Stimulated activated naive CD8-positive, alpha-beta T cell treated with anti-CD3 and anti-CD28 coated beads, Interleukin-15, amount 100 ng/mL, for 72 hours (primary cell): Measurements from ENCODE around the gene HECA.
"Not testable (repeated sequence)": the region's sequence is repeated elsewhere in the genome, so short reads cannot be mapped to it uniquely, and the experiment has no call there.

ENCODE experiments used
- ATAC-seq: fragments of 150-1000 bp; cut with Tn5 transposase; 2 replicates; pipeline ENCODE4 v1.10.0; 2021; ENCODE audit warnings: mild to moderate bottlenecking, moderate library complexity
- DNase-seq, 2 donors: peaks; one replicate each; pipeline ENCODE4 v3.0.0; 2021 to 2022
- H3K27ac Mint-ChIP-seq, 2 donors: one replicate each; pipeline ENCODE4 v1.8.0; 2022; ENCODE audit warnings: mild to moderate bottlenecking in 2 of 2, mixed read lengths in 2 of 2, moderate library complexity in 2 of 2
- H3K27me3 Mint-ChIP-seq: one replicate; pipeline ENCODE4 v1.8.0; 2022; ENCODE audit warnings: mixed read lengths
- H3K4me1 Mint-ChIP-seq: one replicate; pipeline ENCODE4 v1.8.0; 2022; ENCODE audit warnings: mild to moderate bottlenecking, mixed read lengths
- H3K4me3 Mint-ChIP-seq, 2 donors: one replicate each; pipeline ENCODE4 v1.8.0; 2022; ENCODE audit warnings: mild to moderate bottlenecking in 2 of 2, mixed read lengths in 2 of 2, moderate library complexity in 1 of 2
- H3K9me3 Mint-ChIP-seq, 2 donors: one replicate each; pipeline ENCODE4 v1.8.0; 2022; ENCODE audit warnings: mixed read lengths in 2 of 2

The HECA gene

GRCh38 chr6:139134817-139135577 lies at the start of gene HECA:
TSS of gene HECA (plus strand) at chr6:139135080. CDS start at chr6:139135397, 317 bp downstream.
- H3K4me3 Mint-ChIP-seq = peak within 1 kb of the TSS; percentile 85 to 99
- H3K27me3 Mint-ChIP-seq = no peaks in the 10 kb centered on the region
- peaks cover 0 to 4% of the 10 kb centered on the region in 2 donors for H3K9me3 Mint-ChIP-seq
- peaks cover 76% of the 10 kb centered on the region for H3K4me1 Mint-ChIP-seq
- ATAC-seq (peak; percentile 85), DNase-seq (peak; percentile 98)
- peak within 1 kb of the TSS; percentile 98 for H3K27ac Mint-ChIP-seq

DNA sequence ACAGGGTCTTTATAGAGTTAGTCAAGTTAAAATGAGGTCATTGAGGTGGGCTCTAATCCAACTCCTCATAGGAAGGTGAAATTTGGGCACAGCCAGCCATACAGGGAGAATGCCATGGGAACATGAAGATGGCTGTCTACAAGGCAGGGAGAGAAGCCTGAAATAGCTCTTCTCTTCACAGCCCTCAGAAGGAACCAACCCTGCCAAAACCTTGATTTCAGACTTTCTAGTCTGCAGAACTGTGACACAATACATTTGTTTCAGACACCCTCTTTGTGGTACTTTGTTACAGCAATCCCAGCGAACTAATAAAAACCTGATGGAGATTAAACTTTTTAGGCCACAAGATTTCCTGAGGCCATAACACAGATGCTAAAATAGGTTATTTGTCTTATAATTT lies 43.1 kb upstream of the HECA start:
- DNase-seq = no peak
- H3K9me3 Mint-ChIP-seq = peaks cover 9 to 28% of the 10 kb centered on the region in 2 donors
- no peak overlapping the region for H3K4me3 Mint-ChIP-seq
- ATAC-seq = no peak
- H3K4me1 Mint-ChIP-seq = peaks cover 11% of the 10 kb centered on the region
- H3K27me3 Mint-ChIP-seq = no peaks in the 10 kb centered on the region
- no peak overlapping the region for H3K27ac Mint-ChIP-seq

DNA sequence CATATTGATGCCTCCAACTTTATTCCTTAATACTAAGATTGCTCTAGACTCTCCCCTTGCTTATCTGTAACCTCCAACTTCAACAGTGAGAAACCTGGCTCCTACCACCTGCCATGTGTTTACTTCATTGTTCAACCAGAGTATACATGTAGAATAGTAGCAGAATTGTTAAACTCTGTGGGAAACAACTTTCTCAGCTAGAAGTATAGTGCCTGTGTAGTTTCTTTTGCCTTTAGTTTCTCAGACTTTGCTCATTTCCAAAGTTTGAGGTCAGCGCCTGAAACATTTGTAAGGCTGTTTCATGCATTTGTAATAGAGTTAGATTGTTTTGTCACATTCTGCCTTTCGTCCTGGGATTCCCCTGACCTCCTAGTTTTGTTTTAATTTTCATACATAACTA lies 34.9 kb upstream of the HECA start:
- peak; percentile 96 for ATAC-seq
- Mint-ChIP-seq H3K27ac (peak overlapping the region in 1 of 2 donors; percentile 85), H3K4me3 (peak overlapping the region in 1 of 2 donors; percentile 63), H3K4me1 (peaks cover 32% of the 10 kb centered on the region), H3K27me3 (no peaks in the 10 kb centered on the region), H3K9me3 (no peaks in the 10 kb centered on the region)
- DNase-seq = peak in 1 of 2 donors; percentile 36

GRCh38 chr6:139107051-139107450 lies 27.8 kb upstream of the HECA start:
- DNase-seq (no peak), ATAC-seq (no peak)
- H3K4me1 Mint-ChIP-seq = peaks cover 42% of the 10 kb centered on the region
- no peak overlapping the region for H3K4me3 Mint-ChIP-seq
- H3K9me3 Mint-ChIP-seq = peaks cover 0 to 6% of the 10 kb centered on the region in 2 donors
- H3K27ac Mint-ChIP-seq = no peak overlapping the region
- H3K27me3 Mint-ChIP-seq = no peaks in the 10 kb centered on the region

GRCh38 chr6:139108378-139108777 lies 26.5 kb upstream of the HECA start:
- H3K9me3 Mint-ChIP-seq = peaks cover 0 to 6% of the 10 kb centered on the region in 2 donors
- ATAC-seq (no peak), DNase-seq (no peak)
- H3K27me3 Mint-ChIP-seq = no peaks in the 10 kb centered on the region
- no peak overlapping the region for H3K4me3 Mint-ChIP-seq
- H3K4me1 Mint-ChIP-seq = peaks cover 50% of the 10 kb centered on the region
- no peak overlapping the region for H3K27ac Mint-ChIP-seq

- Mint-ChIP-seq H3K4me3 (no peak overlapping the region), H3K4me1 (peaks cover 53% of the 10 kb centered on the region), H3K27me3 (no peaks in the 10 kb centered on the region), H3K9me3 (peaks cover 0 to 6% of the 10 kb centered on the region in 2 donors), H3K27ac (peak overlapping the region in 1 of 2 donors; percentile 34)
- no peak for ATAC-seq
- peak in 1 of 2 donors; percentile 51 for DNase-seq
Measured at GRCh38 chr6:139109558-139109957, 25.3 kb upstream of the HECA start.

- ATAC-seq (no peak), DNase-seq (no peak)
- Mint-ChIP-seq H3K27ac (no peak overlapping the region), H3K4me3 (no peak overlapping the region), H3K9me3 (peaks cover 0 to 6% of the 10 kb centered on the region in 2 donors), H3K27me3 (no peaks in the 10 kb centered on the region), H3K4me1 (peaks cover 79% of the 10 kb centered on the region)
Measured at GRCh38 chr6:139112146-139112545, 22.7 kb upstream of the HECA start.

DNA sequence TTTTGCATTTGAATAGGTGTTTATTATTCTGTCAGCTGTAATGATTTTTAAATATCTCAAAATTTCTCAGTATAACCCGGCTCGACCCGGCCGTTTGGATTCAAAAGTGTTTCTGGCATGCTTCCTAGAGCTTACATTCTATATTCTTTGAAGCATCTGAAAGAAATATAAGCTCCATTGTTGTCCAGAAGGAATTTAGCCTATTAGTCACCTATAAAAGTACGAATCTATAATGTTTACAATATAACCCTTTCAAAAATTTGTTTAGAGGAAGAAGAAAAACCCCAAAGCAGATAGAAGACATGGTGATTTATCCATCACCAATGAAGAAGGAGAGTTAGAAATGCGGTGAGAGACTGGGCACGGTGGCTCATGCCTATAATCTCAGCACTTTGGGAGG lies 22.3 kb upstream of the HECA start:
- ATAC-seq (no peak), DNase-seq (no peak)
- peaks cover 3 to 6% of the 10 kb centered on the region in 2 donors for H3K9me3 Mint-ChIP-seq
- H3K27me3 Mint-ChIP-seq = no peaks in the 10 kb centered on the region
- peak overlapping the region; percentile 89 to 91 for H3K27ac Mint-ChIP-seq
- peak overlapping the region; percentile 73 for H3K4me3 Mint-ChIP-seq
- H3K4me1 Mint-ChIP-seq = peaks cover 81% of the 10 kb centered on the region

GRCh38 chr6:139114746-139115145 lies 20.1 kb upstream of the HECA start:
- DNase-seq = no peak
- no peak overlapping the region for H3K4me3 Mint-ChIP-seq
- no peak overlapping the region for H3K27ac Mint-ChIP-seq

DNA sequence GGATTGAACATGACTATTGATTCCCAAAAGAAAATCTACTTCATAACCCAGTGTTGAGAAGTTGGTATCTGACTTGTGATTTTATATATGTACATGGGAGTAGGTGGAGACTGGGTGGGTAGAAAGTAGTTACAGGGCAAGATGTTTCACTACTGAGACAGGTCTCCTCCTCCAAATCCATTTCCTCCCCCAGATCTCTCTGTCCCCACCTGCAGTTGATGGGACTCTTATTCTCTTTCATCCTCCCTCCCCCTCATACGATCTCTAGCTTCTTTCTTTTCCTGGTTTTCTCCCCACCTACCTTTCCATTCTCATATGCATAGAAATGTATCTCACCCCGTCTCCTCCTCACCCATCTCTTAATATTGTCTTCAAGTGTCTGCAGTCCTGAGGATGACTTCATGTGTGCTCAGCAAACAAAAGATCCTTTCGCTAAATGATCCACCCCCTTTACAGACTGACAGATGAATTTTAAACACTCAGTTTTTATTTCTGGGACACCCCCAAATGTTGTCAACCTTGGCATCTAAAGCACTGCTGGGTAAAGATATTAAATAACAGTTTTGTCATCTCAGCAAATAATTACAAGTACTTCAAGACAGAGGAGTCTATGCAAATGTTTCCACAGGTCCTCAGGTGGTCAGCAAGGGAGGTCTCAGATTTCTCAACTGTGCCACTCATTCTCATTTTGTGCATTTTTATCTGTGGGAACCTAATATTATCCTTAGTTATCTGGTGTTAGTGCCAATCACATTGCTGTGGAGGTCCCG lies 18.7 kb upstream of the HECA start:
- DNase-seq (no peak), ATAC-seq (peak; percentile 67)
- H3K9me3 Mint-ChIP-seq = peaks cover 12 to 20% of the 10 kb centered on the region in 2 donors
- peak overlapping the region; percentile 22 to 29 for H3K27ac Mint-ChIP-seq
- peak overlapping the region; percentile 68 to 72 for H3K4me3 Mint-ChIP-seq
- H3K27me3 Mint-ChIP-seq = no peaks in the 10 kb centered on the region
- peaks cover 66% of the 10 kb centered on the region for H3K4me1 Mint-ChIP-seq

More at GRCh38 chr6:139114746-139115145, 20.1 kb upstream of the HECA start:
- H3K9me3 Mint-ChIP-seq = peaks cover 4 to 12% of the 10 kb centered on the region in 2 donors
- peaks cover 78% of the 10 kb centered on the region for H3K4me1 Mint-ChIP-seq
- no peak for ATAC-seq
- no peaks in the 10 kb centered on the region for H3K27me3 Mint-ChIP-seq

GRCh38 chr6:139117734-139118133 lies 17.1 kb upstream of the HECA start:
- no peak overlapping the region for H3K4me3 Mint-ChIP-seq
- no peak overlapping the region for H3K27ac Mint-ChIP-seq
- H3K9me3 Mint-ChIP-seq = peaks cover 12 to 20% of the 10 kb centered on the region in 2 donors
- ATAC-seq = no peak
- H3K27me3 Mint-ChIP-seq = no peaks in the 10 kb centered on the region
- H3K4me1 Mint-ChIP-seq = peaks cover 51% of the 10 kb centered on the region
- DNase-seq = no peak

- H3K9me3 Mint-ChIP-seq = peaks cover 12 to 20% of the 10 kb centered on the region in 2 donors
- peaks cover 34% of the 10 kb centered on the region for H3K4me1 Mint-ChIP-seq
- H3K27ac Mint-ChIP-seq = no peak overlapping the region
- H3K4me3 Mint-ChIP-seq = no peak overlapping the region
- no peak for ATAC-seq
- H3K27me3 Mint-ChIP-seq = no peaks in the 10 kb centered on the region
- DNase-seq = no peak
Measured at GRCh38 chr6:139119552-139119951, 15.3 kb upstream of the HECA start.

DNA sequence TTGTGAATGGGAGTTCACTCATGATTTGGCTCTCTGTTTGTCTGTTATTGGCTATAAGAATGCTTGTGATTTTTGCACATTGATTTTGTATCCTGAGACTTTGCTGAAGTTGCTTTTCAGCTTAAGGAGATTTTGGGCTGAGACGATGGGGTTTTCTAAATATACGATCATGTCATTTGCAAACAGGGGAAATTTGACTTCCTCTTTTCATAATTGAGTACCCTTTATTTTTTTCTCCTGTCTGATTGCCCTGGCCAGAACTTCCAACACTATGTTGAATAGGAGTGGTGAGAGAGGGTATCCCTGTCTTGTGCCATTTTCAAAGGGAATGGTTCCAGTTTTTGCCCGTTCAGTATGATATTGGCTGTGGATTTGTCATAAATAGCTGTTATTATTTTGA lies 12.1 kb upstream of the HECA start:
- peaks cover 37% of the 10 kb centered on the region for H3K4me1 Mint-ChIP-seq
- not testable (repeated sequence) for ATAC-seq, H3K4me3 Mint-ChIP-seq, H3K27me3 Mint-ChIP-seq, DNase-seq, H3K27ac Mint-ChIP-seq
- H3K9me3 Mint-ChIP-seq = peaks cover 19 to 20% of the 10 kb centered on the region in 2 donors

DNA sequence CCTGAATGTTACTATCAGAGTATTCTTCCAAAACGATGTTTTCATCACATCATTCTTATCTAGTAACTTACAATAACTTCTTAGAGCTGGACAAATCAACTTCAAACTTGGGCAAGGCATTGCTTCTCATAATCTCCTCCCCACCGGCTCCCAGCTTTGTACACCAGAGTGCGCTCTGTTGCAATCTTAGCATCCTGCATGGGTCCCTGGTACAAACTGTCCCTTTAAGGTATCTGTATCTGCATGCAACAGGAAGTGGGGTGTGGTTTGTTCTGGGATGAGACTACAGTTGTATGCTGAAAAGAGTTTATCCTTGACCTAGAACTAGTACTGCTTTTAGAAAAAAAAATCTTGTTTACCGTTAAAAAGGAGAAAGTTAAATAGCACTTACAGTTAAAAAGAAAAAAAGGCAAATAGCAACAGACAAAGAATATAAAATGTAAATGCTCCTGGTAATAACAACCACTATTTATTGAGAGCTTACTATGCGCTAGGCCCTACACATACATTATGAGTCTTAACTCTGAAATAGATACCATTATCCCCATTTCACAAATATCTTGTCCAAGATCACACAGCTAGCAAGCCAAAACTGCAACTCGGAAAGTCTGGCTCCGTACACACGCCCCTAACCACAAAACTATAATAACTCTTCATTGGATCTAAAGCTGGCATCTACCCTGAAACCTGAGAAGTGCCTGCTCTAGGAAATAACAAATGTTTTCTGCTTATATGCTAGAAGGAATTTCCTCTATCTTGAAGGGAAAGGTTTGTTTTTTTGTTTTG lies 9.8 kb upstream of the HECA start:
- peak; percentile 99 for ATAC-seq
- peak overlapping the region; percentile 48 to 94 for H3K27ac Mint-ChIP-seq
- peaks cover 45% of the 10 kb centered on the region for H3K4me1 Mint-ChIP-seq
- DNase-seq = peak; percentile 68 to 85
- H3K4me3 Mint-ChIP-seq = peak overlapping the region; percentile 66 to 83
- H3K27me3 Mint-ChIP-seq = no peaks in the 10 kb centered on the region
- H3K9me3 Mint-ChIP-seq = peaks cover 10 to 12% of the 10 kb centered on the region in 2 donors

GRCh38 chr6:139126255-139126654 lies 8.6 kb upstream of the HECA start:
- peaks cover 5 to 7% of the 10 kb centered on the region in 2 donors for H3K9me3 Mint-ChIP-seq
- DNase-seq (peak in 1 of 2 donors; percentile 49), ATAC-seq (peak; percentile 73)
- no peaks in the 10 kb centered on the region for H3K27me3 Mint-ChIP-seq
- peak overlapping the region in 1 of 2 donors; percentile 49 for H3K4me3 Mint-ChIP-seq
- peaks cover 54% of the 10 kb centered on the region for H3K4me1 Mint-ChIP-seq
- peak overlapping the region; percentile 66 to 91 for H3K27ac Mint-ChIP-seq
